ENCODE data around the gene PALD1.

Gene PALD1

GRCh38 chr10:70435241-70436085 is 43.1 kb upstream of the PALD1 start:
- DNase-seq (ENCODE audit: extremely low spot score) = no peak
- ChIA-PET CTCF (interaction anchor here (1.6 kb wide), 1 partner anchor 10 kb away, joined by 3 read pairs; no protein-coding TSS in a partner anchor), POLR2A (no interaction called here)
- TF ChIP-seq CTCF (IDR thresholded peaks at IDR 0.05; ENCODE audit: control extremely low read depth, extremely low read depth, low read depth, missing control alignments) = no peak

GRCh38 chr10:70437721-70438120 is 40.8 kb upstream of the PALD1 start:
- no peak for TF ChIP-seq CTCF (IDR thresholded peaks at IDR 0.05; ENCODE audit: control extremely low read depth, extremely low read depth, low read depth, missing control alignments)
- DNase-seq (ENCODE audit: extremely low spot score) = no peak
- POLR2A ChIA-PET = no interaction called here
- CTCF ChIA-PET = interaction anchor here (1.1 kb wide), 2 partner anchors 12 to 23 kb away, joined by 3 to 4 read pairs; no protein-coding TSS in a partner anchor

- TF ChIP-seq CTCF (IDR thresholded peaks at IDR 0.05; ENCODE audit: control extremely low read depth, extremely low read depth, low read depth, missing control alignments) = no peak
- no peak for DNase-seq (ENCODE audit: extremely low spot score)
- ChIA-PET POLR2A (no interaction called here), CTCF (no interaction called here)
These were observed 38.0 kb upstream of the PALD1 start for GRCh38 chr10:70440296-70441160.

- CTCF ChIA-PET = interaction anchor here (1.6 kb wide), 1 partner anchor 16 kb away, joined by 3 read pairs; no protein-coding TSS in a partner anchor
- no peak for DNase-seq (ENCODE audit: extremely low spot score)
- TF ChIP-seq CTCF (IDR thresholded peaks at IDR 0.05; ENCODE audit: control extremely low read depth, extremely low read depth, low read depth, missing control alignments) = no peak
- POLR2A ChIA-PET = no interaction called here
These were observed 37.2 kb upstream of the PALD1 start, which contains the start of gene NODAL for GRCh38 chr10:70441161-70441894. Gene NODAL (minus strand): TSS chr10:70441681. CDS start chr10:70441667, 14 bp downstream.

GRCh38 chr10:70441895-70442309 is 36.7 kb upstream of the PALD1 start:
- POLR2A ChIA-PET = no interaction called here
- no peak for TF ChIP-seq CTCF (IDR thresholded peaks at IDR 0.05; ENCODE audit: control extremely low read depth, extremely low read depth, low read depth, missing control alignments)
- no peak for DNase-seq (ENCODE audit: extremely low spot score)
- CTCF ChIA-PET = interaction anchor here (1.2 to 1.6 kb wide), 3 partner anchors 11 to 19 kb away, joined by 3 to 6 read pairs (median 3); no protein-coding TSS in a partner anchor

Data from GM10248 (cell line).